ENCODE data around the gene ARL2BP.

Gene ARL2BP

DNA sequence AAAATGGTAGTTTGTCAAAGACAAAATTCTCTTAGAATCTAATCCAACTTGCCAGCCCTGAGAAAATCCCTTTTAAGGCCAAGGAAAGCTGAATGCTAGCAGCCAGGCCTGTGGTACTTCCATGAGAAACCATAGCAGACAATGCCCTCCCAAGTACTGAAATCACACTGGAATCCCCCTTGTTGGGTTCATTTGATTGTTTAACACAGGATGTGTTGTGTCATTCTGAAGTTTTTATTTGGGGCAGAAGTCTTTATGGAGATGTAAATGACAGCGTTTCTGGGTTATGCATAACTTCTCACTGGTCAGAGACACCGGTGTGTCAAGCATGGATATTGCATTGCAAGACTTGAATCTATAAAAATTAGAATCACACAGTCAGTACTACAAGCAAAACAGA lies 6.0 kb upstream of the ARL2BP start:
- TF ChIP-seq YY1 (IDR thresholded peaks at IDR 0.05; ENCODE audit: low read depth), result no peak
- no peak for TF ChIP-seq TCF12 (IDR thresholded peaks at IDR 0.05; ENCODE audit: low read depth)
- no peak for TF ChIP-seq FOXM1 (IDR thresholded peaks at IDR 0.05; ENCODE audit: borderline replicate concordance, low read depth)
- TF ChIP-seq CREB1 (IDR thresholded peaks at IDR 0.05; ENCODE audit: low read depth), result no peak
- no peak for TF ChIP-seq TAF1 (IDR thresholded peaks at IDR 0.05; ENCODE audit: low read depth)
- TF ChIP-seq TEAD4 (IDR thresholded peaks at IDR 0.05), result no peak

DNA sequence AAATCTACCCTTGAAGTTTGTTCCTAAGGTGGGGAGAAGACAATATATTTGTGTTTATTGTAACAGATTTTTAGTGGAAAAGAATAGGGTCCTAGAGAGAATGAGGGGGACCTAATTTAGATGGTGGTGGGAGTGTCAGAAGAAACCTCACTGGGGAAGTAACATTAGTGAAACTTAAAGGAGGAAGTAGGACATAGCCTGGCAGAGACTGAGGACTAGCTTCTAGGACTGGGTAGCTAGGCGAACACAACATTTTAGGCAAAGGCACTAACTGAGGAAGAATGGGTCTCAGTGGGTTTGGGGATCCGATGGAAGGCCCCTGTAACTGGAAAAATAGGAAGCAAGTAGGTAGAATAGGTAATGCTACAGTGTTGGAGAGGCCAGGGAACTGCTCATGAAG lies 4.2 kb upstream of the ARL2BP start:
- TF ChIP-seq TEAD4 (IDR thresholded peaks at IDR 0.05) (no peak), ZBTB7A (IDR thresholded peaks at IDR 0.05; ENCODE audit: low read depth) (no peak), FOXM1 (IDR thresholded peaks at IDR 0.05; ENCODE audit: borderline replicate concordance, low read depth) (no peak), RAD21 (IDR thresholded peaks at IDR 0.05; ENCODE audit: low read depth) (no peak), CEBPB (IDR thresholded peaks at IDR 0.05) (no peak), EGR1 (IDR thresholded peaks at IDR 0.05) (no peak), NFIC (IDR thresholded peaks at IDR 0.05) (no peak), TAF1 (IDR thresholded peaks at IDR 0.05; ENCODE audit: low read depth) (no peak), YY1 (IDR thresholded peaks at IDR 0.05; ENCODE audit: low read depth) (no peak), TCF12 (IDR thresholded peaks at IDR 0.05; ENCODE audit: low read depth) (no peak), EP300 (IDR thresholded peaks at IDR 0.05; ENCODE audit: borderline replicate concordance) (no peak), CREB1 (IDR thresholded peaks at IDR 0.05; ENCODE audit: low read depth) (no peak)
- TF ChIP-seq, protein P1, sequence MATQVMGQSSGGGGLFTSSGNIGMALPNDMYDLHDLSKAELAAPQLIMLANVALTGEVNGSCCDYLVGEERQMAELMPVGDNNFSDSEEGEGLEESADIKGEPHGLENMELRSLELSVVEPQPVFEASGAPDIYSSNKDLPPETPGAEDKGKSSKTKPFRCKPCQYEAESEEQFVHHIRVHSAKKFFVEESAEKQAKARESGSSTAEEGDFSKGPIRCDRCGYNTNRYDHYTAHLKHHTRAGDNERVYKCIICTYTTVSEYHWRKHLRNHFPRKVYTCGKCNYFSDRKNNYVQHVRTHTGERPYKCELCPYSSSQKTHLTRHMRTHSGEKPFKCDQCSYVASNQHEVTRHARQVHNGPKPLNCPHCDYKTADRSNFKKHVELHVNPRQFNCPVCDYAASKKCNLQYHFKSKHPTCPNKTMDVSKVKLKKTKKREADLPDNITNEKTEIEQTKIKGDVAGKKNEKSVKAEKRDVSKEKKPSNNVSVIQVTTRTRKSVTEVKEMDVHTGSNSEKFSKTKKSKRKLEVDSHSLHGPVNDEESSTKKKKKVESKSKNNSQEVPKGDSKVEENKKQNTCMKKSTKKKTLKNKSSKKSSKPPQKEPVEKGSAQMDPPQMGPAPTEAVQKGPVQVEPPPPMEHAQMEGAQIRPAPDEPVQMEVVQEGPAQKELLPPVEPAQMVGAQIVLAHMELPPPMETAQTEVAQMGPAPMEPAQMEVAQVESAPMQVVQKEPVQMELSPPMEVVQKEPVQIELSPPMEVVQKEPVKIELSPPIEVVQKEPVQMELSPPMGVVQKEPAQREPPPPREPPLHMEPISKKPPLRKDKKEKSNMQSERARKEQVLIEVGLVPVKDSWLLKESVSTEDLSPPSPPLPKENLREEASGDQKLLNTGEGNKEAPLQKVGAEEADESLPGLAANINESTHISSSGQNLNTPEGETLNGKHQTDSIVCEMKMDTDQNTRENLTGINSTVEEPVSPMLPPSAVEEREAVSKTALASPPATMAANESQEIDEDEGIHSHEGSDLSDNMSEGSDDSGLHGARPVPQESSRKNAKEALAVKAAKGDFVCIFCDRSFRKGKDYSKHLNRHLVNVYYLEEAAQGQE (IDR thresholded peaks at IDR 0.05; ENCODE audit: low read depth), result no peak
- TF ChIP-seq, protein P2, sequence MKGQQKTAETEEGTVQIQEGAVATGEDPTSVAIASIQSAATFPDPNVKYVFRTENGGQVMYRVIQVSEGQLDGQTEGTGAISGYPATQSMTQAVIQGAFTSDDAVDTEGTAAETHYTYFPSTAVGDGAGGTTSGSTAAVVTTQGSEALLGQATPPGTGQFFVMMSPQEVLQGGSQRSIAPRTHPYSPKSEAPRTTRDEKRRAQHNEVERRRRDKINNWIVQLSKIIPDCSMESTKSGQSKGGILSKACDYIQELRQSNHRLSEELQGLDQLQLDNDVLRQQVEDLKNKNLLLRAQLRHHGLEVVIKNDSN (IDR thresholded peaks at IDR 0.05), result no peak
- TF ChIP-seq, protein P3, sequence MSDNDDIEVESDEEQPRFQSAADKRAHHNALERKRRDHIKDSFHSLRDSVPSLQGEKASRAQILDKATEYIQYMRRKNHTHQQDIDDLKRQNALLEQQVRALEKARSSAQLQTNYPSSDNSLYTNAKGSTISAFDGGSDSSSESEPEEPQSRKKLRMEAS (IDR thresholded peaks at IDR 0.05), result no peak

DNA sequence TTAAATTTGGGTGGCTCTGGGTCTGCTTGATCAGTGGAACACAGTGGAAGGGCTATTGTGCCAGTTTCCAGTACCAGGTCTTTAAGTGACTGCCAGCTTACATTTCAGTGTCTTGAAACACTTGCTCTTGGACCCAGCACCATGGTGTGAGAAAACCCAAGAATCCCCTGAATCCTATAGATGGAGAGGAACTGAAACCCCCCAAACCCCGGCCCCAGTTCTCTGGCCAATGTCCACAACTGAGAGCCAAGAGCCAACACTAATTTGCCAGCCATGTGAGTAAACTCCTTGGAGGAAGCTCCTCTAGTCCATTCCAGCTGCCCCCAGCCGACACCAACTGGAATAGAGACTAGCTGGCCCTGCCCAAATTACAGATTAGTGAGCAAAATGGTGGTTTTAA lies 2.4 kb upstream of the ARL2BP start:
- TF ChIP-seq, protein P1 (IDR thresholded peaks at IDR 0.05; ENCODE audit: low read depth), result no peak
- TF ChIP-seq, protein P2 (IDR thresholded peaks at IDR 0.05), result no peak
- TF ChIP-seq CREB1 (IDR thresholded peaks at IDR 0.05; ENCODE audit: low read depth), result no peak
- TF ChIP-seq TCF12 (IDR thresholded peaks at IDR 0.05; ENCODE audit: low read depth), result no peak
- TF ChIP-seq YY1 (IDR thresholded peaks at IDR 0.05; ENCODE audit: low read depth), result no peak
- no peak for TF ChIP-seq RAD21 (IDR thresholded peaks at IDR 0.05; ENCODE audit: low read depth)
- no peak for TF ChIP-seq FOXM1 (IDR thresholded peaks at IDR 0.05; ENCODE audit: borderline replicate concordance, low read depth)
- no peak for TF ChIP-seq EGR1 (IDR thresholded peaks at IDR 0.05)
- TF ChIP-seq TAF1 (IDR thresholded peaks at IDR 0.05; ENCODE audit: low read depth), result no peak
- no peak for TF ChIP-seq EP300 (IDR thresholded peaks at IDR 0.05; ENCODE audit: borderline replicate concordance)
- no peak for TF ChIP-seq TEAD4 (IDR thresholded peaks at IDR 0.05)
- TF ChIP-seq CEBPB (IDR thresholded peaks at IDR 0.05), result no peak
- no peak for TF ChIP-seq NFIC (IDR thresholded peaks at IDR 0.05)
- TF ChIP-seq, protein P3 (IDR thresholded peaks at IDR 0.05), result no peak
- TF ChIP-seq ZBTB7A (IDR thresholded peaks at IDR 0.05; ENCODE audit: low read depth), result no peak

DNA sequence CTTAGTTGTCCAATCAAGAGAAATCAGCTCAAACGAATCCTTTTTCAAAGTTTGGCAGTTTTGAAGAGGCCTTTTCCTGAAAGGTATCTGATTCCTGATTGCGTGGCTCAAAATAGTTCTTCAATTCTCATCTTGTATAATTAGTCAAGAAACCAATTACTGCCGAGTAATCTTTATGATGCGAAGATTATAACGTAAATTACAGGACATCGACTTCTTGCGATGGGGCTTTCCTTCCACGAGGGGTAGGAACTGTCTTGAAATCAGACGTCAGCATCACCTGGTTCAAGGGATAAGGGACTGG lies 644 bp upstream of the ARL2BP start:
- no peak for TF ChIP-seq CREB1 (IDR thresholded peaks at IDR 0.05; ENCODE audit: low read depth)
- TF ChIP-seq RAD21 (IDR thresholded peaks at IDR 0.05; ENCODE audit: low read depth), result no peak
- TF ChIP-seq YY1 (IDR thresholded peaks at IDR 0.05; ENCODE audit: low read depth), result no peak
- TF ChIP-seq, protein P1 (IDR thresholded peaks at IDR 0.05; ENCODE audit: low read depth), result no peak
- TF ChIP-seq FOXM1 (IDR thresholded peaks at IDR 0.05; ENCODE audit: borderline replicate concordance, low read depth), result no peak
- no peak for TF ChIP-seq ZBTB7A (IDR thresholded peaks at IDR 0.05; ENCODE audit: low read depth)
- no peak for TF ChIP-seq TCF12 (IDR thresholded peaks at IDR 0.05; ENCODE audit: low read depth)
- TF ChIP-seq, protein P2 (IDR thresholded peaks at IDR 0.05), result no peak
- TF ChIP-seq EP300 (IDR thresholded peaks at IDR 0.05; ENCODE audit: borderline replicate concordance), result no peak
- no peak for TF ChIP-seq TEAD4 (IDR thresholded peaks at IDR 0.05)
- no peak for TF ChIP-seq NFIC (IDR thresholded peaks at IDR 0.05)
- TF ChIP-seq EGR1 (IDR thresholded peaks at IDR 0.05), result no peak
- no peak for TF ChIP-seq CEBPB (IDR thresholded peaks at IDR 0.05)
- TF ChIP-seq, protein P3 (IDR thresholded peaks at IDR 0.05), result no peak
- TF ChIP-seq TAF1 (IDR thresholded peaks at IDR 0.05; ENCODE audit: low read depth), result no peak

Measured in Ishikawa (cell line).